ENCODE data around the gene C20orf204. TPM values are rescaled to one million over a fixed set of nuclear protein-coding genes. Genes with fewer than 3 reads are reported as not detected.

C20orf204 gene
- total RNA-seq, 1 experiment from 2014 or later: 0.08 TPM

- no peak for DNase-seq (ENCODE audit: low spot score)
Measured at GRCh38 chr20:64027981-64028685, 7.8 kb upstream of the C20orf204 start.

DNA sequence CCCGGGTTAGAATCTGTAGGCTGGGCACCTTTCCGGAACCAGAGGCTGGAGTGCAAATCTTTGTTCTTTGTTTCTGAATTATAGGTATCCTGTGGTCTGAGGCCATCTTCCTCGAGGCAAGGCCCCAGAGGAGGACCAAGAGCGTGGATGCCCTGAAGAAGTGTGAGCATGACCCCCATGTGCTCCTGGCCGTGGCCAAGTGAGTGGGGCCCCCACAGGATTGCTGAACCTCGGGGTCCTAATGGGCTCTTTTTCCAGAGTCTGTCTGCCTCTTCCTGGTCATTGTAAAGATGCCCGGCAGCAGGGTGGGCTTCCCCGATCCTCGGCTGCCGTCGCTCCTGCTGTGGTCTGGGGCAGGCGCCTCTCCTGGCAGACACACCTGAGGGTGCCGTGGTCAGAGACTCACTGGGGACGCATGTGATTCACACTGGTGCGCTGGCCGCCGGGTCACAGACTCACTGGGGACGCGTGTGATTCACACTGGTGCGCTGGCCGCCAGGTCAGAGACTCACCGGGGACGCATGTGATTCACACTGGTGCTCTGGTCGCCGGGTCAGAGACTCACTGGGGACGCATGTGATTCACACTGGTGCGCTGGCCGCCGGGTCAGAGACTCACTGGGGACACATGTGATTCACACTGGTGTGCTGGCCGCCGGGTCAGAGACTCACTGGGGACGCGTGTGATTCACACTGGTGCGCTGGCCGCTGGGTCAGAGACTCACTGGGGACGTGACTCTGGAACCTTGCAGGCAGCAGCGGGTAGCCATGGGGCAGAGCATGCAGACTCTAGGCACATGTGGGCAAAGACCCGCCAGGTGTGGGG is 6.5 kb upstream of the C20orf204 start:
- DNase-seq (ENCODE audit: low spot score): no peak

GRCh38 chr20:64030371-64031134 is 5.4 kb upstream of the C20orf204 start:
- no peak for DNase-seq (ENCODE audit: low spot score)

DNA sequence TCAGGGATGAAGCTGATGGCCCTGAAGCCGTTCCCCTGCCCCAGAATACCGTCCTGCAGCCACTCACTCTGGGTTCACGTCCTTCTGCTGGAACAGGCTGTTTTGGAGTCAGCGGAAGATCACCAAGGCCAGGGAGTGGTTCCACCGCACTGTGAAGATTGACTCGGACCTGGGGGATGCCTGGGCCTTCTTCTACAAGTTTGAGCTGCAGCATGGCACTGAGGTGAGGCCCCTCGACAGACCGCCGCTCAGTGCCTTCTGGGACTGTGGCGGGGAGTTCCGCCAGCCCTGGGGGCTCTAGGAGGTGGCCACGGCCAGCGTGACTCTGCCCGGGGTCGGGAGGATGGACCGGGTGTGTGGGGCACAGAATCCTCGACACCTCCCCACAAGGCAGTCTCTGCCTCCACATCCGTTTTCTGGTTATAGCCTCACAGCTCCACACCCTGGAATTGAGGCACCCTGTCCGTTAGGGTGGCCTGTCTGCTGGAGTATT is 4.1 kb upstream of the C20orf204 start:
- no peak for DNase-seq (ENCODE audit: low spot score)

DNA sequence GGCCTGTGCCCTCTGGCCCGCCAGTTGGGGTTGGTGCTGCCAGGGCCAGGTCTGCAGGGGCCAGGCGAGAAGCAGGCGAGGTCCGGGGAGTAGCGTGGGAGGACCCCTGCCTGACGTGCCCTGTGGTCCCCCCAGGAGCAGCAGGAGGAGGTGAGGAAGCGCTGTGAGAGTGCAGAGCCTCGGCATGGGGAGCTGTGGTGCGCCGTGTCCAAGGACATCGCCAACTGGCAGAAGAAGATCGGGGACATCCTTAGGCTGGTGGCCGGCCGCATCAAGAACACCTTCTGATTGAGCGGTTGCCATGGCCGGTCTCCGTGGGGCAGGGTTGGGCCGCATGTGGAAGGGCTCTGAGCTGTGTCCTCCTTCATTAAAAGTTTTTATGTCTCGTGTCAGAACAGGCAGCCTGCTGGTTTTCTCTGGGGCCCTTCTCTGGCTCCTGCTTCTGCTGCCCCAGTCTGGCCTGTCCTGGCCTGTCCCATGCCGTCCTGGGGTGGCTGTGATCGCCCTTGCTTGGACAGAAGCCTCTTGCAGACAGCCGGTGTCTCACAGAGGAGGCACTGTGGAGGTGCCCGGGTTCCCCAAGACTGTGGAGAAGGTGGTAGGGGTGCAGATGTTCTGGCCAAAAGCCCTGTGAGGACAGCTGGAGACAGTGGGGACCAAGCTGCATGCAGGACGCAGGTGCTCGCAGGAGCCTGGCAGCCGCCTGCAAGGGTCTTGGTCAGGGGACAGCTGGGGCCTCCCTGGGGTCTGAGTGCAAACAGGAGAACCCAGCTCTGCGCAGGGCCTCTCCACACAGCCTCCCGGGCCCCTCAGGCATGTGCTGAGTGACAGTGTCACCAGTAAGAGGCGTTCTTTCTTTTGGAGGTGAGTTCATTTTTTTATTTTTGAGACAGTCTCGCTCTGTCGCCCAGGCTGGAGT is 3.0 kb upstream of the C20orf204 start:
- no peak for DNase-seq (ENCODE audit: low spot score)

GRCh38 chr20:64033981-64034493 is 1.9 kb upstream of the C20orf204 start:
- DNase-seq (ENCODE audit: low spot score): no peak

GRCh38 chr20:64035066-64035932 is 683 bp upstream of the C20orf204 start:
- no peak for DNase-seq (ENCODE audit: low spot score)

DNA sequence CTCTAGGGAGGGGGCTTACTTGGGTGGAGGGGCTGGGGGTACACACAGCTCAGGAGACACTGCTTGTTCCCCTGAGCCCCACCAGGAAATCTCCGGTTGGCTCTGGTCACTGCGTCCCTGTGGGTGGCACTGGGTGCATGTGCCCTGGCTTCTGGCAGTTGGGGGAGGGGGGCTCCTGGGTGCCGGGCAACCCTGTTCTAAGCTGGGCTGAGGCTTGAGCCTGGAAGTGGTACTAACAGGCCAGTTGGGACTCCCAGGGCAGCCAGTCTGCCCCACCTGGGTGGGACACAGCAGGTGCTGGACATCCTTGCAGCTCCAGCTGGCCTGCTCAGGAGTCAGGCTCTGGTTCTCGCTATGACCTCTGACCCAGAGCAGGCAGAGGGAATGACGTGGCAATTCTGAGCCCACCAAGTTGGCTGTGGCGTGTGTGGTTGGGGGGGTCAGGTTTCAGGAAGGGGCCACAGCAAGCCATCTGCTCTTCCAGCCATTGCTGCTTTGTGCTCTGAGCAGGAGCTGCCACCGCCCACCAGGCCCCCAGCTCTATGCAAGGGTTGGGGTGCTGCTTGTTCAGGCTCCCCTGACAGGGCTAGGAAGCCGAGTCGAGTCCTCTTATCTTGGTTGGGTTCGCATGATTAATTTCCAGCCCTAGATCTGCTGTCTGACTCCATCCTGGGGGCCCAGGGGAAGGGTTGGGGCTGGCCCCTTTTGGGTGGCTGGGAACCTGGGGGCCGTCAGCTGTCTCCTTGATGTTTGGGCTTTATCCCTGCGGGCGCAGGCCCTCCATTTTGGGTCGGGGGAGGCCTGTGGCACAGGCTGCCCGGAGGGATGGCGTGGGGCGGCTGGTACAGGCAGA is 590 bp downstream of the C20orf204 start:
- DNase-seq (ENCODE audit: low spot score): no peak

GRCh38 chr20:64037199-64037497 is 1.2 kb downstream of the C20orf204 start:
- DNase-seq (ENCODE audit: low spot score): no peak

DNA sequence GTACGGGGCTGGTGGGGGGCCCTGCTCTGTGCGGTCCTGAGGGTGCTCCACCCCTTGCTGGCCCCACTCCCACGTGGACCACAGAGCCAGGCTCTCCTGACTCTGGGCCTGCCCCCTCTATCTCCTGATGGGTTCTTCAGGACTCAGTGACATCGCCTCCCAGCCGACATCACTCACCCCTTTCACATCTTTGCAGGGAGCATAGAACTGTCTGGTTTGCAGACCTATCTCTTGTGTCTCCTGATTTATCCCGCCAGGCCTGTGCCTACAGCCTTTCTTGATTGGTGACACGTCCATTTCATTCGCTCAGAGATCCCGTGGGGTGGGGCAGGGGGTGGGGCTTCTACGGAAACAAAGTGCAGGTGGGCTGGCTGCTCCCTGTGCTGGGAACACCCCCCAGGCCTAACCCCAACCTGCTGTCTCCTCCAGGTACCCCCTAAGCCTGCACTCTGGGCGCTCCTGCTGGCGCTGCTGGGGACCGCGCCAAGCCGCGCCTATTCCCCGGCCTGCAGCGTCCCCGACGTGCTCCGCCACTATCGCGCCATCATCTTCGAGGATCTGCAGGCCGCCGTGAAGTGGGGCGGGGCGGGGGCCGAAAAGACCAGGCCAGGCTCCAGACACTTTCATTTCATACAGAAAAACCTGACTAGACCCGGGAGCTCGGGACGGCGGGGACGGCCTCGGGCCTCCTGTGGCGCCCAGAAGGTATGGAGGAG is 1.7 kb downstream of the C20orf204 start:
- DNase-seq (ENCODE audit: low spot score): no peak

- DNase-seq (ENCODE audit: low spot score): no peak
Measured at GRCh38 chr20:64038224-64038564, 2.2 kb downstream of the C20orf204 start.

GRCh38 chr20:64038565-64039292 is 2.7 kb downstream of the C20orf204 start:
- peak; percentile 52 for DNase-seq (ENCODE audit: low spot score)

DNA sequence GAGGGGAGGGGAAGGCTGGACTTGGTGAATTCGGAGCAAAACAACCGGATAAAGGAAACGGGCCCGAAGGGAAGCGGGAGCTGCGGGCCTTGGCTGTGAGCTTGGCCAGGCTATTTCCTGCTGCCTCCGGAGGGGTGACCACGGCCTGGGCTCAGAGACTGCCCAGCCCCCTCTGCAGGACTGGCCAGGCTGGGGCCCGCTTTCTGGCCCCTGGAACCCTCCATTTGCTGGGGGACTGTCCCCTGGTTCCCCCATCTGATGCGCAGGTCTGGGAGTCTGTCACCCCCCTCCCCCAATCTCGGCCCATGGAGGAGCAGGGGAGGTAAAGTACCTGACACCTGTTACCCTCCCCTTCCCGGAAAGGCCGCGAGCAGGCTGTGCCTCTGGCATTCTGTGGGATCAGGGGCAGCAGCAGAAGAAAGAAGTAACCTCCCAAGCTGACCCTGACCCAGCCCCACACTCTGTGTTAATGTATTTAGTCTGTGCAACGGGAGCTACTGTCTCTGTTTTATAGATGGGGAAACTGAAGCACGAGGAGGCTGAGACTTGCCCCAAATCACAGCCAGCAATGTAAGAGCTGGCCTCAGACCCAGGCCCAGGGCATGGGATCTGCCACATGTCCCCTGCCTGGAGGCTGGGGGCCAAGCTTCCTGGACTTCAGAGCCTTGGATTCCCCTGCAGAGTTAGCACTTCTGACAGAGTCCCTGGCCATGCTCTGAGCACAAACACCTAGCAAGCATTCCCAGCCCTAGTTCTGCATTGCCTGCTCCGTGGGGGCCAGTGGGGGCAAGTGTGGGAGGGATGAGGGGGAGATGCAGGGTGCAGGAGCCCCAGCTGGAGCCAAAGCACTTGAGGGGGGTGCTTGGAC is 3.5 kb downstream of the C20orf204 start:
- no peak for DNase-seq (ENCODE audit: low spot score)

DNA sequence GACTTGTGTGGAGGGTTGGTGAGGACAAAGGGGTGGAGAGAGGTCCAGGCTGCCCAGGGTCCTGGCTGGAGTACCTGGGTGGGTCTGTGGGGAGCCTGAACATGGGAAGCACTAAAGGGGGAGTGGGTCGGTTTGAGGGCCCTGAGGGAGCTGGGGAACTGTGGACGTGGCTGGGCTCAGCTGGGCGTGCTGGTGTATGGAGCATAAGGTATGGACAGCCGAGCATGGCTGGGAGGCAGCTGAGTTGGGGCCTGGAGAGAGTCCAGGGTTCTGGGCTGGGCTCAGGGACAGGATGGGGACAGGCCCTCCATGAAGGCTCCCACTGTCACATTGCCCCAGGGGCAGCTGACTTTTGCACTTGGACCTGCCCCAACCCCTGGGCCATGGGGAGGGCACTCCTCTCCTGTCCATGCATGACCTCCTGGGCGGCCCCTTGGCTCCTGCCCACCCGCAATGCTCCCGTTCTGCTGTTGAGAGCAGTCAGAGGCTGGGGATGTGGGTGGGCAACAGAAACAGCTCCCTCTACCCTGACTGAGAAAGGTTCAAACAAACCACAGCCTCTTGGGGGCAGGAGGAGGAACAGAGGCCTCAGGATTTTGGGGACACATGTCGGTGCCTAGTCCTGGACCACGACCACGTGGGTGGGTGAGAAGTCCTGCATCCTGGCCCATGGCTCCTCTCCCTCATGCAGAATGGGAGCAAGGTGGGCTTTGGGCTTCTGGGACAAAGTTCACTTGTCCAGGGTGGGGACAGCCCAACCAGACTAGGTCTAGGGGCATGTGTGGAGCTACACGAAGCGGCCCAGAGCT is 4.5 kb downstream of the C20orf204 start:
- no peak for DNase-seq (ENCODE audit: low spot score)

DNA sequence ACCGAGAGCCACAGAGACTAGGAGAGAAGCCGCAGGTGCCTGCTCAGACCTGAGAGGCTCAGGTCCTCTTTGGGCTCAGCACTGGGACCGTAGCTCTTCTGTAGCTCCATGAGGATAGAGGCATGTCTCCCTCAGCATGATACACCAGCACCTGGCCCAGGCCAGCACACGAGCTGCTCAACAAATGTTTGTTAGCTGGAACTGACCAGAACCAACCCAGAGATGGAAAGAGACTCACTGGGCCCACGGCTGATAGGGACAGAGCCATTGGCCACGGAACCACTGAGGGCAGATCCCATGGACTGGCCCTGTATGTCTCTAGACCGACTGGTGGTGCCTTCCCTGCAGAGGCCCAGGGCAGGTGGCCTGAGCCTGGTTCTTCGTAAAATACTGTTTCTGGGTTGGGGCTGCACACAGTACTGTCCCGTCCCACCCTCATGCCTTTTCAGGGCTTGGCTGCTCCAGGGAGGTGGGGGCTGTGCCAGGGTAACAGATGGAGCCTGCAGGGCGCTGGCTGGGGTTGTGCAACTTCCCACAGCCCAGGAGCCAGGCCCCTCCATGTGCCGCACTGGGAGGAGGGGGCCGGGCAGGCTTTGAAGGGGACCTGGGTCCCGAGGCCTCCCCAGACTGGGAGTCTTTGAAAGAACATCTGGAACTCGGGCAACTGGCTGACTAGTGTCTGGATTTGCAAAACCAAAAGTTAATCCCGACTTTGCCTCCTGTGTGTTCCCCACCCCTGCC is 5.2 kb downstream of the C20orf204 start:
- no peak for DNase-seq (ENCODE audit: low spot score)

DNA sequence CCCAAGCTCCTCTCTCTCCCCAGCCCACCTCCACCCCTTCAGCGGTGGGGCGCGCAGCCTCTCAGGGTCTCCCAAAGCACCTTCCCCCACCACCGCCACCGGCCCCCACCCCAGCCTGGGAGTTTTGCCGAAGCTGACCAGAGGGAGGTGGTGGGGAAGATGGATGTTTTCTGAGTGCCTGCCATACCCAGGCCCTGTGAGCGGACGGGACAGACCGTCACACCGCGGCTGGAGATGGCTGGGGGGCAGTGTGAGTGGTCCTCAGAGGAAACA is 5.7 kb downstream of the C20orf204 start:
- no peak for DNase-seq (ENCODE audit: low spot score)

Measured in H4 (cell line).